Stimulated activated CD4-positive, alpha-beta T cell treated with anti-CD3 and anti-CD28 coated beads, TNF-alpha, amount 100 ng/mL, for 4 hours (primary cell): ENCODE data around the gene DLL1.
"Not testable (repeated sequence)": the region's sequence is repeated elsewhere in the genome, so short reads cannot be mapped to it uniquely, and the experiment has no call there.

Experiments used
- DNase-seq, 3 experiments: peaks; one replicate each; pipeline ENCODE4 v3.0.0-alpha.2; 2020; ENCODE audit warnings: low read depth in 3 of 3

The DLL1 gene

GRCh38 chr6:170268216-170269129 is 22.4 kb downstream of the DLL1 start:
- DNase-seq = no peak

GRCh38 chr6:170267688-170268087 is 23.2 kb downstream of the DLL1 start:
- no peak for DNase-seq

- DNase-seq = no peak
Measured at GRCh38 chr6:170266061-170266825, 24.6 kb downstream of the DLL1 start.

GRCh38 chr6:170265655-170266054 is 25.2 kb downstream of the DLL1 start:
- DNase-seq = no peak

GRCh38 chr6:170264644-170265043 is 26.2 kb downstream of the DLL1 start:
- not testable (repeated sequence) for DNase-seq

- no peak for DNase-seq
Measured at GRCh38 chr6:170264086-170264485, 26.8 kb downstream of the DLL1 start.

GRCh38 chr6:170263410-170263809 is 27.5 kb downstream of the DLL1 start:
- DNase-seq = no peak

- no peak for DNase-seq
Measured at GRCh38 chr6:170262489-170263088, 28.3 kb downstream of the DLL1 start.

GRCh38 chr6:170261643-170262488 is 29.0 kb downstream of the DLL1 start:
- no peak for DNase-seq

- DNase-seq = no peak
Measured at GRCh38 chr6:170260686-170261085, 30.2 kb downstream of the DLL1 start.

GRCh38 chr6:170259278-170259677 is 31.6 kb downstream of the DLL1 start:
- no peak for DNase-seq

GRCh38 chr6:170258407-170258806 is 32.5 kb downstream of the DLL1 start:
- no peak for DNase-seq

- no peak for DNase-seq
Measured at GRCh38 chr6:170257376-170257775, 33.5 kb downstream of the DLL1 start.

- no peak for DNase-seq
Measured at GRCh38 chr6:170256641-170257040, 34.2 kb downstream of the DLL1 start.

GRCh38 chr6:170255426-170256125 is 35.3 kb downstream of the DLL1 start:
- no peak for DNase-seq

GRCh38 chr6:170254315-170255213 is 36.3 kb downstream of the DLL1 start:
- no peak for DNase-seq

- no peak for DNase-seq
Measured at GRCh38 chr6:170253910-170254269, 37.0 kb downstream of the DLL1 start.

- DNase-seq = no peak
Measured at GRCh38 chr6:170253226-170253909, 37.5 kb downstream of the DLL1 start.
